Effector CD4-positive, alpha-beta T cell (primary cell): ENCODE measurements around the gene ADPGK.
"Not testable (repeated sequence)": the region's sequence is repeated elsewhere in the genome, so short reads cannot be mapped to it uniquely, and the experiment has no call there.

Experiments
- DNase-seq: peaks from one replicate; pipeline ENCODE4 v3.0.0-alpha.2; 2020

ADPGK gene

GRCh38 chr15:72737723-72738122 lies 45.8 kb downstream of the ADPGK start:
- DNase-seq, result no peak

GRCh38 chr15:72737061-72737460 lies 46.5 kb downstream of the ADPGK start:
- DNase-seq, result no peak

GRCh38 chr15:72735111-72735510 lies 48.4 kb downstream of the ADPGK start:
- DNase-seq, result no peak

- no peak for DNase-seq
Measured at GRCh38 chr15:72733941-72734738, 49.4 kb downstream of the ADPGK start.

- DNase-seq, result no peak
Measured at GRCh38 chr15:72732516-72732915, 51.0 kb downstream of the ADPGK start.

- no peak for DNase-seq
Measured at GRCh38 chr15:72732086-72732485, 51.5 kb downstream of the ADPGK start.

GRCh38 chr15:72728821-72729220 lies 54.7 kb downstream of the ADPGK start:
- DNase-seq, result no peak

GRCh38 chr15:72728249-72728648 lies 55.3 kb downstream of the ADPGK start:
- DNase-seq, result not testable (repeated sequence)

GRCh38 chr15:72727154-72727553 lies 56.4 kb downstream of the ADPGK start:
- no peak for DNase-seq

- DNase-seq, result not testable (repeated sequence)
Measured at GRCh38 chr15:72725851-72726250, 57.7 kb downstream of the ADPGK start.

- DNase-seq, result no peak
Measured at GRCh38 chr15:72725446-72725845, 58.1 kb downstream of the ADPGK start.

- no peak for DNase-seq
Measured at GRCh38 chr15:72724028-72724427, 59.5 kb downstream of the ADPGK start.

GRCh38 chr15:72722071-72722696 lies 61.4 kb downstream of the ADPGK start:
- peak; percentile 52 for DNase-seq

GRCh38 chr15:72708551-72709303 lies 74.8 kb downstream of the ADPGK start:
- not testable (repeated sequence) for DNase-seq

- no peak for DNase-seq
Measured at GRCh38 chr15:72706266-72706665, 77.3 kb downstream of the ADPGK start.
